IMR-90 (cell line): Measurements from ENCODE around the gene SNED1. TPM values are rescaled to one million over a fixed set of nuclear protein-coding genes. Genes with fewer than 3 reads are reported as not detected.

Source experiments
- ATAC-seq: fragments of 200-7000 bp; cut with Tn5 transposase; 2 replicates; pipeline ENCODE4 v1.9.1; 2020; ENCODE audit warnings: low read depth, mild to moderate bottlenecking, moderate library complexity
- BruUV-seq: library from RNA; stranded (reverse); fragments of 400-500 nt; replicated peaks from 2 replicates; lab custom pipeline; 2021; lab: Mats Ljungman, UMichigan
- CTCF ChIA-PET: fragments of 300-600 bp; formaldehyde crosslinking; extraction: SDS; loops from one replicate; lab custom pipeline; 2021; ENCODE audit warnings: antibody characterized with exemption; lab: Yijun Ruan, JAX
- POLR2A ChIA-PET: fragments of 300-600 bp; sonication (Branson Sonifier 250); formaldehyde crosslinking; loops from one replicate; lab custom pipeline; 2022; ENCODE audit warnings: antibody characterized with exemption; ENCODE audit not compliant: unreplicated experiment; lab: Charles Lee
- DNase-seq: peaks from one replicate; pipeline ENCODE4 v3.0.0; 2013
- H2AFZ ChIP-seq: replicated peaks from 2 replicates; pipeline ENCODE3; 2013; ENCODE audit warnings: low read length, mild to moderate bottlenecking; ENCODE audit not compliant: poor library complexity
- H2AK5ac ChIP-seq: 2 replicates; pipeline ENCODE4 v1.6.1; 2013; ENCODE audit warnings: low read depth, low read length, inconsistent platforms
- H2AK9ac ChIP-seq: replicated peaks from 2 replicates; pipeline ENCODE3; 2013; ENCODE audit warnings: mild to moderate bottlenecking, low read depth, low read length, moderate library complexity; ENCODE audit not compliant: poor library complexity
- H2BK120ac ChIP-seq: 2 replicates; pipeline ENCODE4 v1.6.1; 2013; ENCODE audit warnings: low read depth, low read length, inconsistent platforms
- H2BK15ac ChIP-seq: 3 replicates; pipeline ENCODE4 v1.6.1; 2013; ENCODE audit warnings: low read depth, low read length, inconsistent platforms
- H2BK20ac ChIP-seq: 2 replicates; pipeline ENCODE4 v1.6.1; 2013; ENCODE audit warnings: low read depth, mild to moderate bottlenecking, inconsistent platforms, low read length, moderate library complexity
- H2BK5ac ChIP-seq: 2 replicates; pipeline ENCODE4 v1.6.1; 2013; ENCODE audit warnings: mild to moderate bottlenecking, low read depth, low read length, inconsistent platforms; ENCODE audit not compliant: poor library complexity, severe bottlenecking
- H3K14ac ChIP-seq: replicated peaks from 2 replicates; pipeline ENCODE4 v1.6.1; 2013; ENCODE audit warnings: low read depth, low read length, inconsistent platforms
- H3K18ac ChIP-seq: 2 replicates; pipeline ENCODE4 v1.6.1; 2013; ENCODE audit warnings: low read depth, low read length, control low read depth
- H3K23ac ChIP-seq: 2 replicates; pipeline ENCODE4 v1.6.1; 2013; ENCODE audit warnings: low read depth, low read length, inconsistent platforms
- H3K27ac ChIP-seq: 2 replicates; pipeline ENCODE4 v1.5.1; 2013; ENCODE audit warnings: mild to moderate bottlenecking, control low read depth, low read length; ENCODE audit not compliant: insufficient read depth
- H3K27me3 ChIP-seq: 2 replicates; pipeline ENCODE4 v1.6.1; 2013; ENCODE audit warnings: low read length; ENCODE audit not compliant: control insufficient read depth, insufficient read depth
- H3K36me3 ChIP-seq: 2 replicates; pipeline ENCODE4 v1.6.1; 2013; ENCODE audit warnings: low read length, mixed read lengths; ENCODE audit not compliant: control insufficient read depth, insufficient read depth
- H3K4ac ChIP-seq: 2 replicates; pipeline ENCODE4 v1.6.1; 2013; ENCODE audit warnings: low read depth, low read length, inconsistent platforms
- H3K4me1 ChIP-seq: 2 replicates; pipeline ENCODE4 v1.6.1; 2013; ENCODE audit warnings: low read length, mixed read lengths; ENCODE audit not compliant: control insufficient read depth, insufficient read depth
- H3K4me2 ChIP-seq: 2 replicates; pipeline ENCODE4 v1.6.1; 2013; ENCODE audit warnings: low read depth, mild to moderate bottlenecking, control low read depth, low read length, moderate library complexity
- H3K4me3 ChIP-seq: 2 replicates; pipeline ENCODE4 v1.5.1; 2013; ENCODE audit warnings: low read depth, mild to moderate bottlenecking, control low read depth, low read length, moderate library complexity; ENCODE audit not compliant: insufficient read depth
- H3K56ac ChIP-seq: 2 replicates; pipeline ENCODE4 v1.6.1; 2013; ENCODE audit warnings: low read length, inconsistent platforms; ENCODE audit not compliant: insufficient read depth; ENCODE audit errors: extremely low read depth
- H3K79me1 ChIP-seq, 2 experiments: 2 replicates each; pipeline ENCODE4 v1.6.1; 2013; ENCODE audit warnings: low read length in 2 of 2, inconsistent platforms in 1 of 2, low read depth in 1 of 2
- H3K9ac ChIP-seq: 2 replicates; pipeline ENCODE4 v1.6.1; 2013; ENCODE audit warnings: low read depth, low read length, control low read depth
- H3K9me1 ChIP-seq: 2 replicates; pipeline ENCODE4 v1.6.1; 2013; ENCODE audit warnings: low read length, inconsistent platforms; ENCODE audit not compliant: insufficient read depth
- H3K9me3 ChIP-seq: 2 replicates; pipeline ENCODE4 v1.6.1; 2013; ENCODE audit warnings: low read length; ENCODE audit not compliant: control insufficient read depth, insufficient read depth
- H4K20me1 ChIP-seq: 2 replicates; pipeline ENCODE4 v1.6.1; 2013; ENCODE audit warnings: low read length, inconsistent platforms; ENCODE audit not compliant: insufficient read depth
- H4K5ac ChIP-seq: 2 replicates; pipeline ENCODE4 v1.6.1; 2013; ENCODE audit warnings: mild to moderate bottlenecking, low read depth, low read length, control low read depth
- H4K8ac ChIP-seq, 2 experiments: 2 replicates each; pipeline ENCODE4 v1.6.1; 2013; ENCODE audit warnings: low read depth in 2 of 2, low read length in 2 of 2, control low read depth in 1 of 2, inconsistent platforms in 1 of 2
- H4K91ac ChIP-seq: 2 replicates; pipeline ENCODE4 v1.6.1; 2013; ENCODE audit warnings: low read depth, low read length, inconsistent platforms; ENCODE audit not compliant: insufficient read depth
- WGBS, 2 experiments: methylation state at CpG; one replicate each; pipeline versions ENCODE4 v1.1.5 to v1.1.7; 2013; ENCODE audit warnings: missing lambda C conversion rate in 2 of 2; ENCODE audit not compliant: insufficient read length in 1 of 2; ENCODE audit errors: extremely low coverage in 2 of 2; 5-methylcytosine and 5-hydroxymethylcytosine counted together
- dilution Hi-C: fragments of 300-500 bp; cut with HindIII; formaldehyde crosslinking; loops from one replicate; pipeline ENCODE4 v1.14.3; 2018; ENCODE audit warnings: low sequenced_read_pairs; ENCODE audit not compliant: unreplicated experiment
- in situ Hi-C: fragments of 300-500 bp; cut with MboI; formaldehyde crosslinking; loops from 3 replicates; pipeline ENCODE4 v1.14.3; 2019; ENCODE audit warnings: low sequenced_read_pairs, inconsistent platforms, mixed read lengths
- intact Hi-C: fragments of 100-400 bp; cut with micrococcal nuclease; formaldehyde crosslinking; loops from 2 replicates; pipeline ENCODE4 v1.10.0; 2022
- polyA plus RNA-seq, 3 experiments: library from polyadenylated mRNA; depleted of rRNA; stranded (reverse); fragments of >200 nt; gene quantifications; 2 replicates each; pipeline ENCODE4 v1.2.3, GENCODE V29; 2012; ENCODE audit warnings: low replicate concordance in 1 of 3
- total RNA-seq: library from RNA; depleted of rRNA; stranded (reverse); fragments of >200 nt; gene quantifications from 2 replicates; pipeline ENCODE4 v1.2.3, GENCODE V29; 2012
- TF ChIP-seq, protein P1 (sequence below): fragments of 150-350 bp; IDR thresholded peaks from 2 replicates; pipeline ENCODE4 v1.6.1; 2016; ENCODE audit warnings: low read depth, mild to moderate bottlenecking, low read length, moderate library complexity, borderline replicate concordance

The SNED1 gene
- total and polyA plus RNA-seq, 2 of the 4 experiments (the other 2 are of a cell fraction) = 1.1 to 3.4 TPM

DNA sequence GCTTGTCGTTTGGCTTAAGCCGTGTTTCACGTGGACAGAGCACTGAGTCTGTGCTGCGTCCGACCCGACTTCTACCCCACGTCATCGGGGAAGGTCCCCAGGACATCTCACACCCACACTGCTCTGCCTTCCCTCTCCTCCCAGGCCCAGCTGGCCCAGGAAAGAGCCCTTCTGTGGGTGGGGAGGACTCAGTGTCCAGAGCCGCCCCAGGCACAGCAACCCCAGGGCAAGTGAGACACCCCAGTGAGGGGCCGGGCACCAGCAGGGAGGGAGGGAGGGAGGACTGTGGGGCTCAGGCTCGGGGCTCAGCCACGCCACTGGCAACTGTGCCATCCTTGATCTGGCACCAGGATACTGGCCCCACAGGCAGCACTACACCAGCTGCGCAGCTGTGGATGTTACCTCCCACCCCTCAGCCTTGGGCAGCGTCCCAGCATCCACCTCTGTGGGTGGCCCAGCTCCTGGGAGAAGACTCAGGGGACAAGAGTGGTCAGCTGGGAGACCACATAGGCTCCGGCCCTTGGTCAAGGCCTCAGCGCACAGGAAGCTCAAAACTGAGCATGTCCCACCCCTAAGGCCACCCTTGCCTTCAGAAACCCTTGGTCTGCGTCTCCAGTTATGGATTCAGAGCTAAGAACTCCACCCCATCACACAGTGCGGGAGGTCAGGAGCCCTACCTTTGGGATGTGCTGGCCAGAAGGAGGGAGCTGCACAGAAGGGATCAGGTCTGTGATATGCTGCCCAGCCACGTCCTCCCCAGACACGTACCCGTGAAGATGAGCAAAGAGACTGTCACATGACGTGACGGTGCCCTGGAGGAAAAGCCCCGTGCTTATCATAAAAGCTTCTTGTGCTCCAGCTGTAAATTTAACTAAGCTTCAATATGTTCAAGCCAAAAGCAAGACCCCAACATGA lies 139.1 kb downstream of the SNED1 start (continued):
- TF ChIP-seq, protein P1, sequence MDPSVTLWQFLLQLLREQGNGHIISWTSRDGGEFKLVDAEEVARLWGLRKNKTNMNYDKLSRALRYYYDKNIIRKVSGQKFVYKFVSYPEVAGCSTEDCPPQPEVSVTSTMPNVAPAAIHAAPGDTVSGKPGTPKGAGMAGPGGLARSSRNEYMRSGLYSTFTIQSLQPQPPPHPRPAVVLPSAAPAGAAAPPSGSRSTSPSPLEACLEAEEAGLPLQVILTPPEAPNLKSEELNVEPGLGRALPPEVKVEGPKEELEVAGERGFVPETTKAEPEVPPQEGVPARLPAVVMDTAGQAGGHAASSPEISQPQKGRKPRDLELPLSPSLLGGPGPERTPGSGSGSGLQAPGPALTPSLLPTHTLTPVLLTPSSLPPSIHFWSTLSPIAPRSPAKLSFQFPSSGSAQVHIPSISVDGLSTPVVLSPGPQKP = no peak

DNA sequence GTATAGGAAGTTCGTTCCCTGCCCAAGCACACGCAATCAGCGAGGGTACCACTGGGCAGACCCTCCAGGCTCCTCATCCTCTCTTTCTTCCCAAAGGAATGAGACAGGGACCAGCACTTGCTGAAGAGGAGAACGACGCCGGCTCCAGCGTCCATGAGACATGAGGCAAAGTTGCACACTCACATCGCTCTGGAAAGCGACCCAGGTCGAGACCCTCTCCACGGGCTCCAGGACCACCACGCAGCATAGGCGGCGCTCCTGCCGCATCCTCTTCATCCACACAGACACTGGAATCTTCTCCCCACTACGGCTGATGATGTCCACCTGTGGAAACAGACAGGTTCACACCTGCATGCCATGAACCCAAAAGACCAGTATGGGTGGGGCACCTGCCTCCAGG lies 140.1 kb downstream of the SNED1 start:
- Histone ChIP-seq H3K79me1 (no peaks in the 10 kb centered on the region), H3K27ac (no peak overlapping the region), H3K14ac (no peak overlapping the region), H3K9me3 (no peaks in the 10 kb centered on the region), H3K23ac (no peak overlapping the region), H2BK15ac (no peak overlapping the region), H2AFZ (no peak overlapping the region), H3K18ac (no peak overlapping the region), H3K9ac (no peak overlapping the region), H2AK5ac (no peak overlapping the region), H3K4ac (no peak overlapping the region), H4K20me1 (no peaks in the 10 kb centered on the region), H4K91ac (no peak overlapping the region), H3K27me3 (no peaks in the 10 kb centered on the region), H2BK120ac (no peak overlapping the region), H3K56ac (no peak overlapping the region), H4K8ac (no peak overlapping the region), H3K36me3 (peaks cover 3% of the 10 kb centered on the region; the same call in 1 of the 2 replicates), H3K4me1 (no peaks in the 10 kb centered on the region), H2BK5ac (no peak overlapping the region), H3K9me1 (no peaks in the 10 kb centered on the region), H4K5ac (no peak overlapping the region), H3K4me2 (no peak overlapping the region), H3K4me3 (no peak overlapping the region), H2BK20ac (no peak overlapping the region), H2AK9ac (no peak overlapping the region)
- DNase-seq (no peak), ATAC-seq (no peak)
- CTCF ChIA-PET = no interaction called here
- TF ChIP-seq, protein P1 = no peak
- WGBS, 2 experiments = 96% methylated on average over 5 of the region's 16 CpGs; no CpG with 5 or more reads in 1 of the 2 experiments
- POLR2A ChIA-PET = no interaction called here
- no TSS peak for BruUV-seq
- intact Hi-C loops (no loop called here), in situ Hi-C loops (no loop called here), dilution Hi-C loops (no loop called here)
